ENCODE results near the gene PIK3C3.
A peak's percentile ranks its signal among the peaks of the same experiment; 100 is the strongest.

Gene PIK3C3

GRCh38 chr18:41954827-41955613, at the start of gene PIK3C3:
Gene PIK3C3 (plus strand): TSS chr18:41955234. CDS start chr18:41955292, 58 bp downstream.
- peak; percentile 95 for DNase-seq (ENCODE audit: low read depth in 2 of 2, low spot score in 1 of 2)

DNA sequence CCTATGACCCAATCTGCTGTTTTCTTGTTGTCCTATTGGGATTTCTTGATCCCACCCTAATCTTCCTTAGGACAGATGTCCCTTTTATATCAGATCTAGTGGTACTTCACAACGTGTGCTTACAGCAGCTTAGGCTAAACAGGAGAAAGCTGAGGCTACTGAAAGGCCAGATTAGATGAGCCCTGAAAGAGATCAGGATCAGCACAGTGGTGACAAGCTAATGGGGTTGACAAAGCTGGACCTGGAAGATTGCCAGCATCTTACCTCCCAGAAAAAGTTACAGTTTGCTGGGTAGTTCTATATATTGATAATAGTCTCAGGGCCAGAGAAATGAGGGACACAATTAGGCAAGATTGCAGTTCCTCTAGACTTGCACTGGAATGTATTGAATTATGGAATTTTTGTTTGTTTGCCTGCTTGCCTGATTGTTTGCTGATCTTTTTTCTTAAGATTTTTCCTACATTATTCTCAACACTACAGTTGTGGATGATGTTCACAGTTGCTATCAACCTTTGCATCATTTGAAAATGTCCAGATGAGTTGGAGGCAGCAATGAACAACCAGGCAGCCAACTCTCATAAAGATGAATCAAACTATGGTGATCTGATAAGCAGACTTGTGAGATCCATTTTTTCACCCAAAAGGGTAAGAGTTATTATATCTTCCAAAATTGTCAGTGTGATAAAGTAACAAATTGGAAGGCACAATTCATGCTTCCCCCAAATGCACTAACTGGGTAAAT, 49.1 kb upstream of the PIK3C3 start:
- no peak for DNase-seq (ENCODE audit: low read depth in 2 of 2, low spot score in 1 of 2)

DNA sequence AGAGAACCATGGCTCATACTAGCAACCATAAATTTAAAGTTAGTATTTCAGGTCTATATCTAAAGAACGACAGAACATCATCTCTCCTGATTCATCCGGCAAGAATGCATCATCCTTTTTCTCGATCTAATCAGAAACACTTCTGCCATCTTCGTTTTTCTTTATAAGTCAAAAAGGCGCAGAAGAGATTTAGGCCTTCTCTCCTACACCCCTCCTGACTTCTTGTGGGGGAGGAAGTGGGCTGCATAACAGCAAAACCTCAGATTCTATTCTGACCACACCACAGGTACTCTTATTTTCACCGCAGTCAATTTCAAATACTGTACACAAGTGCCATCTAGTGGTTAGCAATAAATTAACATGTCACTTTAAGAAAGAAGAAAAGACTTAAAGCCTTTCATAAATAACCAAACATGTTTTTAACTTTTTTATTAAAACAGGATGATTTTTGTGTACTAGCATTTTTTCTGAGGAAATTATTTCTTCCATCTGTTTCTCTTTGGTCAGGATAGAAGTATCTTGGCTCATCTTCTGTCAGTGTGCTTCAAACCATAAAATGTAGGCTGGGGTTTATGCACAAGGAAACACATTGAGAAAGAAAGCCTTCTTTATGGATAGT, 48.4 kb upstream of the PIK3C3 start:
- DNase-seq (ENCODE audit: low read depth in 2 of 2, low spot score in 1 of 2) = no peak

- no peak for DNase-seq (ENCODE audit: low read depth in 2 of 2, low spot score in 1 of 2)
These were observed 37.9 kb upstream of the PIK3C3 start for GRCh38 chr18:41917181-41917580.

GRCh38 chr18:41921770-41922169, 33.3 kb upstream of the PIK3C3 start:
- DNase-seq (ENCODE audit: low read depth in 2 of 2, low spot score in 1 of 2) = no peak

- no peak for DNase-seq (ENCODE audit: low read depth in 2 of 2, low spot score in 1 of 2)
These were observed 32.9 kb upstream of the PIK3C3 start for GRCh38 chr18:41922176-41922575.

GRCh38 chr18:41922841-41923240, 32.2 kb upstream of the PIK3C3 start:
- no peak for DNase-seq (ENCODE audit: low read depth in 2 of 2, low spot score in 1 of 2)

- no peak for DNase-seq (ENCODE audit: low read depth in 2 of 2, low spot score in 1 of 2)
These were observed 31.6 kb upstream of the PIK3C3 start for GRCh38 chr18:41923446-41923845.

- no peak for DNase-seq (ENCODE audit: low read depth in 2 of 2, low spot score in 1 of 2)
These were observed 26.5 kb upstream of the PIK3C3 start for GRCh38 chr18:41928581-41928980.

- DNase-seq (ENCODE audit: low read depth in 2 of 2, low spot score in 1 of 2) = no peak
These were observed 22.1 kb upstream of the PIK3C3 start for GRCh38 chr18:41932899-41933298.

GRCh38 chr18:41933778-41934177, 21.3 kb upstream of the PIK3C3 start:
- no peak for DNase-seq (ENCODE audit: low read depth in 2 of 2, low spot score in 1 of 2)

- no peak for DNase-seq (ENCODE audit: low read depth in 2 of 2, low spot score in 1 of 2)
These were observed 18.4 kb upstream of the PIK3C3 start for GRCh38 chr18:41936471-41937134.

DNA sequence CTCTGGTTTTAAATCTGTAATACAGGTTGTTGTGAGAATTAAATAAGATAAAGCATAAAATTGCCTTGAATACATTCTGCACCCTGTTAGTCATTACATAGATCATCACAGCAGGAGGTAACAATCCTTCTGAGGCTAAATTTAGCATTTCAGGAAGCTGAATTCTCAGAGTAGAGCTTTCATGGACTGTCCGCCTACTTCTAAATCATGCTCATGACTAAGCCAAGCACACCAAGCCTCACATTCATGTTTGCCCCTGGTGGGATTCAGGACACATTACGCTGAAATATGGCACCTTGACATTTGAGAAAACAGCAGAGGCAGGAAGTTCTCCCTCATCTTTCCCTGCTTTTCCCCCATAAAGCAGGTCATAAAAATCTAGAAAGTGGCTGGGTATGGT, 16.6 kb upstream of the PIK3C3 start:
- DNase-seq (ENCODE audit: low read depth in 2 of 2, low spot score in 1 of 2) = no peak

DNA sequence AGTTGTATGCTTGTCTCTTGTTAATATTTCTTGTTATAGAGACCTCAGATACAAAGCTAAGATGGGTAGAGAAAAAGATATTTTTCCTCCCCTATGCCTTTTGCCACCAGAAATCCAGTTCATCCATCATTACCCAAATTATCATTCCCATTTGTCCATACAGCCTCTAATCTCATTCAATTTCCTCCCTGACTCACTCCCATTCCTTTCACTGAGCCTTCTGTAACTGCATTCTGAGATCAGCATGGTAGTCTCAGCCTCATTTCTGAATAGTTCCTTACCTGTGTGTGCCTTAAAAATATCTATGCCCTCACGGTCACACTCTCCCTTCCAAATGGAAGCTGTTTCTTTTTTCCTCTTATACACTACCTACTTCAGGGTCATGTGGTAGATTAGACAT, 15.7 kb upstream of the PIK3C3 start:
- DNase-seq (ENCODE audit: low read depth in 2 of 2, low spot score in 1 of 2) = no peak

DNA sequence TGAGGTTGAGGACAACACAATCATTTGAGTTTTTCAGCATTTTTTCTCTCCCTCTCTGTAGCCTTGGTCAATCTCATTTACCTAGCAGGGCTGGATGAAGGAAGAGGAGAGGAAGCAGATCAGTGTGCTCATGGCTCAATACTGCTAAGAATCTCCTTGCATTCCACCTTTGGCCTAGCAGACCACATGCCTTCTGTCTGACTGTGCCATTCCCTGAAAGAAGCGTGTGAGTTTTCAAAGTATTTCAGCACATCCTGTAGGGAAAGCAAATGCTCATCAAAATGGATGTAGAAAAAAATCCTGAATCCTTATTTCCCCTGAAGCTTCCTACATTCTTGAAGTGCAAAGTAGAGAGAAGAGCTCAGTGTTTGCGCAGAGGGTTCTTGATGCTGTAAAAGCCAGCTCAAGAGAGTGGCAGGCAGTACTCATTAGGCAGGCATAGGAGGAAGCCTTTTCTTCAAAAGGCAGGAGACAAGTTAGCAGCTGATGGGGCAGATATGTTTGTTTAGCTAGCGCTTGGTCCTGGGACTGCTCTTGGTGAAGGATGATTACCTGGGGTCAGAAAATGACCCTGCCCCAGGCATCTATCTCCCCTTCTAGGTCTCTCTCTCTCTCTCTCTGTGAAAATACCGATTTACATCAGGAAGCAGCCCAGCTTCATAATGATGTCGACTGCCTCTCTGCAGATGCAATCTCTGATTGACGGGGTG, 14.4 kb upstream of the PIK3C3 start:
- no peak for DNase-seq (ENCODE audit: low read depth in 2 of 2, low spot score in 1 of 2)

GRCh38 chr18:41942254-41942653, 12.8 kb upstream of the PIK3C3 start:
- DNase-seq (ENCODE audit: low read depth in 2 of 2, low spot score in 1 of 2) = no peak

DNA sequence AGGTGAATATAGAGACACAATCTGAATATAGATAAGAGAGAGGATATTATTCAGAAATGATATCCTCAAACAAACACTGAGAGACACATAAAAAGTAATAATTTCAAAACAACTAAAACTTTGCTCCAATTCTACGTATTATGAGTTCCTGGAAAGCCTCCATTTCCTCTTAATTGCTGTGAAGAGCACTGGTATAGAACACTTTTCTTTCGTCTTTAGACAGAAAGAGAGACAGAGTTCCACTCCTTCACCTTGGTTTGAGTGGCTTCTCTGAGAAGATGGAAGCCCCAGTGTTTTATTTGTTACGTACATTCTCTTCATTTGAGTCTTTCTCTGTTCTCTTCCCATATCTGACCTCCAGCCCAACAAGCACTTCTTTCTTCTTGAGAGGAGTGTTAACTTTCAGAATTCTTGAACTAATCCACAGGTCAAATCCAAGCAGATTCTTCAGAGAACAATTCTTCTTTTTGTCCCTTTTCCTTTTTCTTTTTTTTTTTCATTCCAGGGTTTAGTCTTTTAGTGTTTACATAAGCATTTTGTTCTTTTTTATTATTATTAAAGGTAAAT, 6.4 kb upstream of the PIK3C3 start:
- DNase-seq (ENCODE audit: low read depth in 2 of 2, low spot score in 1 of 2) = no peak

DNA sequence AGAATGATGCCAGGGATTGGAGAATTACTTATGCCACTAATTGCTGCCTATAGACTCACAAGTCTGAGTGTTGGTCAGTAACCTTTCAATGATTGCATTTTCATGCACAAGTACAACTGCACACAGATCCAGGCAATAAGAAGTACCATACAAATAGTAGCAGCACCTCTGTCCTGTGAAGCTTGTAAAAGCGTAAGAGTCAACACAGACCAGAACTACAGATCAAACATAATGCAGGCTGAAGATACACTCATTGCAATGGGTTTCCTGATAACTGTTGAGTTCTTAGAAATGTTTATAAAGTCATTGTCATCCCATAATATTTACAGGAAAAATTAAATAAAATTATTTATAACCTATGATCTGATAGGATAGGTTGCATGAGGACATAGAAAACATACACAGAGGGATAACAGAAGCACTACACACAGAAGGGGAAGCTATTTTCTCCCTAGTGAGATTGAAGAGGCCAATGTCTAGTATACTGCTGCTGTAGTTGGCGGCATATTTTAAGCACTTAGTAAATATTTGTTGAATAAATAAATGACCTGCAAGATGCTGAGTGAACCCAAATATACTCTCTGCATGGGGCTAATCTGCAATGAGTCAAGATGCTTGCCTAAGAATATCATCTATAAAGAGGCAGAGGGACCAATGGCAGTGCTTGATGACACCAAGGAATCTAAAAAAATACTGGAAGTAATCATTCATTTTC, 5.7 kb upstream of the PIK3C3 start:
- no peak for DNase-seq (ENCODE audit: low read depth in 2 of 2, low spot score in 1 of 2)

DNA sequence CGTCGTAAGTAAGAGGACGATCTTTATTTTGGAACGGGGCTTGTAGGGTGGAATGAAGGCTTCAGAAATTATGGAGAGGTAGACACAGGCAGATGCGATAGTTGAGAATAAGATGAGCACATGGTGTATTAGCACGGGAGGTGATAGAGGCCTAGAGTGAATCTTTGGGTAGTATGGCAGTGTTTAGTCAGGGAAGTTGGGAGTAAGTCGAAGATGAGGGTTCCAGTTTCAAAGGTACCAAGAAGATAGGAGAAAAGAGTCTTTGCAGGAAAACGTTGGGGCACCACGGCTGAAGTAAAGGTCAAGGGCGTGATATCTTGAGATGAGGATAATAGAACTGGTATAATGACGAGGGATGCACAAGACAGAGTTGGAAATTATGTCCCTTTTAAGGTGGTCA, 654 bp downstream of the PIK3C3 start:
- no peak for DNase-seq (ENCODE audit: low read depth in 2 of 2, low spot score in 1 of 2)

- no peak for DNase-seq (ENCODE audit: low read depth in 2 of 2, low spot score in 1 of 2)
These were observed 4.0 kb downstream of the PIK3C3 start for GRCh38 chr18:41959045-41959444.
